Loucy (cell line): ENCODE results near the gene CASZ1.

Experiments
- H2AFZ ChIP-seq: fragments of 200-600 bp; sonication (generic); 2 replicates; pipeline ENCODE4 v1.6.0; 2016; ENCODE audit warnings: antibody characterized with exemption, mild to moderate bottlenecking, low read length, moderate library complexity
- H3F3A ChIP-seq: fragments of 200-600 bp; 2 replicates; pipeline ENCODE4 v1.6.0; 2016; ENCODE audit warnings: antibody characterized with exemption, low read depth, mild to moderate bottlenecking
- H3K27me3 ChIP-seq: fragments of 200-600 bp; sonication (generic); 2 replicates; pipeline ENCODE4 v1.6.1; 2014; ENCODE audit warnings: low read length, mild to moderate bottlenecking; ENCODE audit not compliant: insufficient read depth, poor library complexity, severe bottlenecking
- H3K36me3 ChIP-seq: fragments of 200-600 bp; sonication (generic); 2 replicates; pipeline ENCODE4 v1.6.1; 2016; ENCODE audit warnings: low read length; ENCODE audit not compliant: insufficient read depth
- H3K4me1 ChIP-seq: fragments of 200-600 bp; sonication (generic); 2 replicates; pipeline ENCODE4 v1.5.1; 2014; ENCODE audit warnings: low read length, mild to moderate bottlenecking; ENCODE audit not compliant: insufficient read depth, poor library complexity, severe bottlenecking
- H3K4me2 ChIP-seq: fragments of 200-600 bp; sonication (generic); 2 replicates; pipeline ENCODE4 v1.6.0; 2014; ENCODE audit warnings: antibody characterized with exemption, low read length, low read depth, mild to moderate bottlenecking; ENCODE audit not compliant: poor library complexity, severe bottlenecking
- H3K4me3 ChIP-seq: fragments of 200-600 bp; sonication (generic); 2 replicates; pipeline ENCODE4 v1.5.1; 2014; ENCODE audit warnings: low read length, mild to moderate bottlenecking, mixed read lengths; ENCODE audit not compliant: poor library complexity, severe bottlenecking
- H3K79me2 ChIP-seq: fragments of 200-600 bp; sonication (generic); 2 replicates; pipeline ENCODE4 v1.6.1; 2014; ENCODE audit warnings: low read length; ENCODE audit not compliant: insufficient read depth
- H3K9ac ChIP-seq: fragments of 200-600 bp; sonication (generic); 2 replicates; pipeline ENCODE4 v1.6.0; 2014; ENCODE audit warnings: mild to moderate bottlenecking, low read depth, low read length, moderate library complexity; ENCODE audit not compliant: poor library complexity, severe bottlenecking
- H3K9me2 ChIP-seq: fragments of 200-600 bp; sonication (generic); replicated peaks from 2 replicates; pipeline ENCODE4 v1.6.1; 2016; ENCODE audit warnings: low read depth, low read length, mixed read lengths
- H3K9me3 ChIP-seq: fragments of 200-600 bp; sonication (generic); 2 replicates; pipeline ENCODE4 v1.6.1; 2014; ENCODE audit warnings: mild to moderate bottlenecking, antibody characterized with exemption, low read length, low read depth; ENCODE audit not compliant: insufficient read depth
- H4K20me1 ChIP-seq: fragments of 200-600 bp; sonication (generic); 2 replicates; pipeline ENCODE4 v1.6.0; 2014; ENCODE audit warnings: antibody characterized with exemption, low read length, mild to moderate bottlenecking; ENCODE audit not compliant: insufficient read depth, poor library complexity, severe bottlenecking
- EZH2phosphoT487 ChIP-seq: fragments of 200-600 bp; IDR thresholded peaks from 2 replicates; pipeline ENCODE4 v1.6.1; 2018; ENCODE audit warnings: antibody characterized with exemption, mild to moderate bottlenecking, moderate library complexity, borderline replicate concordance
- TF ChIP-seq, protein P1 (sequence below): fragments of 200-600 bp; sonication (generic); conservative IDR thresholded peaks from 2 replicates; pipeline ENCODE4 v1.5.1; 2014; ENCODE audit warnings: mild to moderate bottlenecking, antibody characterized with exemption, low read length

The CASZ1 gene

DNA sequence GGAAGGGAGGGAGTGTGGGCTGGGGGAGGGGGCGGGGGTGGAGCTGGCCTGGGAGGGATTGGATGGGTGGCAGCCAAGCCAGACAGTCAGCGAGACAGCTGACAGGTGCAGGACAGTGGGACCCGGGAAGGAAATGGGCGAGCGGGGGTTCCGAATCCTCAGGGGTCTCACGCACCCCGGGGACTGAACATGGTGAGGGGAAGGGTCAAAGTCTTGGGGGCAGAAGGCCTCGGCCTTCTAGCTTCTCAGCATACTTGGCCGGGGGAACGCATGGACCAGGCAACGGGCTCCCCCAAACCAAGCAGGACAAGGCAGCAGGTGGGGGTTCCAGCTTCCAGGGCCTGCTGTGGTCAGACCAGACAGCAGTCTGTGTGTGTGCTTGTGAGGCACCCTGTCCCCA lies 23.1 kb downstream of the CASZ1 start:
- Histone ChIP-seq H3F3A (no peaks in the 10 kb centered on the region), H3K79me2 (no peaks in the 10 kb centered on the region), H3K9me2 (no peaks in the 10 kb centered on the region), H3K9ac (no peak overlapping the region), H3K27me3 (no peaks in the 10 kb centered on the region), H3K9me3 (no peaks in the 10 kb centered on the region), H3K36me3 (no peaks in the 10 kb centered on the region), H4K20me1 (no peaks in the 10 kb centered on the region), H3K4me3 (no peak overlapping the region), H3K4me1 (no peaks in the 10 kb centered on the region), H2AFZ (no peak overlapping the region), H3K4me2 (no peak overlapping the region)
- no peak for TF ChIP-seq EZH2phosphoT487
- TF ChIP-seq, protein P1, sequence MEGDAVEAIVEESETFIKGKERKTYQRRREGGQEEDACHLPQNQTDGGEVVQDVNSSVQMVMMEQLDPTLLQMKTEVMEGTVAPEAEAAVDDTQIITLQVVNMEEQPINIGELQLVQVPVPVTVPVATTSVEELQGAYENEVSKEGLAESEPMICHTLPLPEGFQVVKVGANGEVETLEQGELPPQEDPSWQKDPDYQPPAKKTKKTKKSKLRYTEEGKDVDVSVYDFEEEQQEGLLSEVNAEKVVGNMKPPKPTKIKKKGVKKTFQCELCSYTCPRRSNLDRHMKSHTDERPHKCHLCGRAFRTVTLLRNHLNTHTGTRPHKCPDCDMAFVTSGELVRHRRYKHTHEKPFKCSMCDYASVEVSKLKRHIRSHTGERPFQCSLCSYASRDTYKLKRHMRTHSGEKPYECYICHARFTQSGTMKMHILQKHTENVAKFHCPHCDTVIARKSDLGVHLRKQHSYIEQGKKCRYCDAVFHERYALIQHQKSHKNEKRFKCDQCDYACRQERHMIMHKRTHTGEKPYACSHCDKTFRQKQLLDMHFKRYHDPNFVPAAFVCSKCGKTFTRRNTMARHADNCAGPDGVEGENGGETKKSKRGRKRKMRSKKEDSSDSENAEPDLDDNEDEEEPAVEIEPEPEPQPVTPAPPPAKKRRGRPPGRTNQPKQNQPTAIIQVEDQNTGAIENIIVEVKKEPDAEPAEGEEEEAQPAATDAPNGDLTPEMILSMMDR = no peak

DNA sequence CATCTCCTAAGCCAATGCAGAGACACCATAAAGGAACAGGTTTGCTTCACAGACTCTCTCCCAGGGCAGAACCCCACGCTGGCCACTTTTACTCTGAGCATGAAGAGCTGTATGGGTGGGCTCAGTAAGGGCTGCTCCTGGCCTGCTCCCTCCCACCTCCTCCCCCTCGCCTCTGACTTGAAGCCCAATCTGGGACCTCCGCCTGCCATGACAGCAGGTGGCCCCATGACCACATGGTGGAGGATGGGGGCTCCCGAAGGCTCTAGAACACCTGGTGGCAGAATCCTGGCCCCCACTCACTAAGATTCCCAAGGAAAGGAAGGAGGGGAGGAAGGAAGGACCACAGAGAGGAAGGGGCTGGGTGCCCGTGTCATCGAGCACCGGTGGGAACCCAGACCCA lies 23.7 kb downstream of the CASZ1 start:
- H3K27me3 ChIP-seq = no peaks in the 10 kb centered on the region
- H3K79me2 ChIP-seq = no peaks in the 10 kb centered on the region
- H3K4me1 ChIP-seq = no peaks in the 10 kb centered on the region
- no peak overlapping the region for H3K4me3 ChIP-seq
- H3K9me2 ChIP-seq = no peaks in the 10 kb centered on the region
- H3K4me2 ChIP-seq = no peak overlapping the region
- H3K9me3 ChIP-seq = no peaks in the 10 kb centered on the region
- TF ChIP-seq, protein P1 = no peak
- TF ChIP-seq EZH2phosphoT487 = no peak
- no peaks in the 10 kb centered on the region for H3K36me3 ChIP-seq
- no peak overlapping the region for H2AFZ ChIP-seq
- H3K9ac ChIP-seq = no peak overlapping the region
- no peaks in the 10 kb centered on the region for H4K20me1 ChIP-seq
- H3F3A ChIP-seq = no peaks in the 10 kb centered on the region

DNA sequence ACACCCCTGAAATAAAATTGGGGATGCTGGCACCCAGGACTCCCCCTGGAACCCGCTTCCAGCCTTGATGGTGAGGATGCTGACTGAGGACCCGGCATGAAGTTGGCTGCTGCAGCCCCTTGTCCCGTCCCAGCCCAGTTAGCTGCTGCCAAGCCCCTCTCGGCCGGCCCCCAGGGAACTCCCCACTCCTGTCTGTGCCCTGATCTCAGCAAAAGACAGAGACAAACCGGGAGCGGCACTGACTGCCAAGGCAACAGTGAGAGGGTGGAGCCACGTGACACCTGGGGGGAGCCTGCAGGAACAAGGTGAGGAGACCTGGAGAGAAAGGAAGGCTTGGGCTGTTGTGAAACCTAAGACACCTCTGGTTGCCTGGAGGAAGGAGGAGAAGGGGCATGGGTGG lies 24.7 kb downstream of the CASZ1 start:
- Histone ChIP-seq H3K27me3 (no peaks in the 10 kb centered on the region), H3K36me3 (no peaks in the 10 kb centered on the region)

More for the DNA sequence above, 24.7 kb downstream of the CASZ1 start:
- H3K9me3 ChIP-seq = no peaks in the 10 kb centered on the region
- TF ChIP-seq, protein P1 = no peak
- no peak for TF ChIP-seq EZH2phosphoT487
- H2AFZ ChIP-seq = no peak overlapping the region
- no peaks in the 10 kb centered on the region for H3K4me1 ChIP-seq
- no peaks in the 10 kb centered on the region for H4K20me1 ChIP-seq
- H3K4me2 ChIP-seq = no peak overlapping the region
- no peaks in the 10 kb centered on the region for H3K79me2 ChIP-seq
- H3K9me2 ChIP-seq = no peaks in the 10 kb centered on the region
- no peak overlapping the region for H3K9ac ChIP-seq
- no peak overlapping the region for H3K4me3 ChIP-seq
- H3F3A ChIP-seq = no peaks in the 10 kb centered on the region
